ELF-1 (cell line): ENCODE results near the gene ST6GALNAC4.

Experiments
- DNase-seq: peaks from one replicate; pipeline ENCODE4 v3.0.0-alpha.2; 2016; ENCODE audit warnings: low read depth, low spot score

Gene ST6GALNAC4

GRCh38 chr9:127915325-127915752 lies 1.5 kb downstream of the ST6GALNAC4 start:
- no peak for DNase-seq

DNA sequence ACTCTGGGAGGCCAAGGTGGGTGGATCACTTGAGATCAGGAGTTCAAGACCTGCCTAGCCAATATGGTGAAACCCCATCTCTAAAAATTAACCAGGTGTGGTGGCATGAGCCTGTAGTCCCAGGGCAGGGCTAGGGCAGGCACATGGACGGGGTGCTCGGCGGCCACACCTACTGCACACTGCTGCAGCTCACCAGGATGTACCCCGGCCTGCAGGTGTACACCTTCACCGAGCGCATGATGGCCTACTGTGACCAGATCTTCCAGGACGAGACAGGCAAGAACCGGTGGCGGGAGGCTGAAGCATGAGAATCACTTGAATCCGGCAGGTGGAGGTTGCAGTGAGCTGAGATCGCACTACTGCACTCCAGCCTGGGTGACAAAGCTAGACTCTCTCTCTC lies 3.2 kb downstream of the ST6GALNAC4 start:
- no peak for DNase-seq

DNA sequence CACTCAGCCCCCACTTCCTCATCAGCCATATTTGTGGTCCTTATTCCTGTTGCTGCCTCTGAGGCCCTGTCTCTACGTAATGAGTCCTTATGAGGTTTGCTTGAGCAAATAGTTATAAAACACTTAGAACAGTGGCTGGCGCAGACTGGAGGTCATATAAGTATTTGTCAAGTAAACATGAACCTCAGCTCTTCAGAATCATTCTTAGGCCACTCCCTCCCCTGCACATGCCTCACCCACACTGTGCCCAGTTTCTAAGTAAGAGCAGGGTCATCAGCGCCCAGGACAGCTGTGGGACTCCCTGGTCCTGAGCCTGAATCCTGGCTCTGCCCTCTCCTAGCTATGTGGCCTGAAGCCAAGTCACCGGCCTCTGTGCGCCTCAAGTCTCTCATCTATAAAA lies 4.0 kb downstream of the ST6GALNAC4 start:
- no peak for DNase-seq

DNA sequence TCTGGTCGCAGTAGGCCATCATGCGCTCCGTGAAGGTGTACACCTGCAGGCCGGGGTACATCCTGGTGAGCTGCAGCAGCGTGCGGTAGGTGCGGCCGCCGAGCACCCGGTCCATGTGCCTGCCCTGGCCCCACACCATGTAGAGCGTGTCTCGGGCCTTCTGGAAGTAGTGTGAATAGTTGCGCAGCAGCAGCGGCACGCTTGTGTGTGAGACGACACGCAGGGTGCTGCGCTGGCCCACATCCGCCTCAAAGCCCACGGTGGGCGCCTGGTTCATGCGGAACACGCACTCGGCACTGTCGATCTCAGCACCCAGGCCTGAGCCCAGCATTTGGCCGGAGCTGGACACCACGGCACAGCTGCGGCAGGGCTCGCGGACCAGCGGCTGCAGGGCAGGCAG lies 4.5 kb downstream of the ST6GALNAC4 start:
- DNase-seq = no peak

GRCh38 chr9:127910613-127911205 lies 6.1 kb downstream of the ST6GALNAC4 start:
- DNase-seq = no peak

DNA sequence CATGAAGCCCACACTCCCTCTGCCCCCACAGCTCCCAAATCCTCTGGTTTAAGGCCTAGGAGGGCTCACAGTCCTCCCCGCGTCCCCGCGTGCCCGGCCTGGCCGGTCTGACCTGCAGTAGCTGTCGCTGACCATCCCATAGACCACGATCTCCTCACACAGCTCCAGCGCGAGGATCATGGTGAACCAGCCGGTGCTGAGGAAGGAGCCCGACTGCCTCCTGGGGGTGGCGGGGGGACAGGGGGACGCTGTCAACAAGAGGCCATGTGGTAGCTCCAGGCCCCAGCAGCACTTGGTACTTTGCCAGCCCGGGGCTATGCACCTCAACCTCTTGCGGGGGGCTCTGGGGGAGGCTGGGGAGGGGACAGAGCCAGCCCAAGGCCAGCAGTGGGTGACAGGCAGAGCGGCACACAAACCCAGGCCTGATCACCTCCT lies 7.0 kb downstream of the ST6GALNAC4 start:
- no peak for DNase-seq

GRCh38 chr9:127908660-127908926 lies 8.2 kb downstream of the ST6GALNAC4 start:
- no peak for DNase-seq

DNA sequence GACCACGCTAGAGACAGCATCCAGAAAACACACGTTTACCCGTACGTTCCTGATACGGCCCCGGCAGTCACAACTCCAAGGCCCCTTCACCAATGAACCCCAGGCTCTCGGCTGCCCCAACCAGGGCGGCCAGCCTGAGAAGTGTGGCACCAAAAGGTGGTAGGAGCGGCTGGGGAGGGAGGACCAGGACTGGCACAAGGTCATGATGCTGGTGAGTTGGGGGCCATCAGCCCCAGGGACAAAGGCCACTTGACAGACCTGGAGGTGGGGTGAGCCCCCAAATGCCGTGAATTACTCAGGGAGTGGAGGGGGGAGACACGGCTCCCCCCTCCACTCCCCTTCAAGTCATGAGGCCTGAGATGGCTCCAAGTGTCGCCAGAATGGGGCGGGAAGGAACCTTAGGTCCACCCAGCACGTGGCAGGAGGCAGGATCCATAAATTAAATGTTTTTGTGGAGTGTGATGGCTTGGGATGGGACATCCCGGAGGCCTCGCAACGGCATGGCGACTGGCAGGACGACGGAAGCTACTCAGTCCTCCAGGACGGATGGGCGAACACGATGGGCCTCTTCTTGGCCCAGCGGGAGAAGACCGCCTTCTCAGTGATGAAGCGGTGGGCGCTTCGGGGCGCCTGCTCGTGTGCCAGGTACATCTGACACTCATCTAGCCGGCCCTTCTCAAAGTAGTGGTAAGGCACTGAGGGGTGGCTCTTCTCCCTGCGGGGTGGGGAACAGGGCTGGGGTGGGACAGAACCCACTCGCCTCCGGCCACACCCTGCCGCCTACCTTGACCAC lies 8.8 kb downstream of the ST6GALNAC4 start:
- no peak for DNase-seq

GRCh38 chr9:127905788-127906191 lies 11.1 kb downstream of the ST6GALNAC4 start:
- DNase-seq = no peak

- DNase-seq = no peak
Measured at GRCh38 chr9:127905004-127905728, 11.7 kb downstream of the ST6GALNAC4 start.

GRCh38 chr9:127904561-127905003 lies 12.3 kb downstream of the ST6GALNAC4 start:
- DNase-seq = peak; percentile 56

DNA sequence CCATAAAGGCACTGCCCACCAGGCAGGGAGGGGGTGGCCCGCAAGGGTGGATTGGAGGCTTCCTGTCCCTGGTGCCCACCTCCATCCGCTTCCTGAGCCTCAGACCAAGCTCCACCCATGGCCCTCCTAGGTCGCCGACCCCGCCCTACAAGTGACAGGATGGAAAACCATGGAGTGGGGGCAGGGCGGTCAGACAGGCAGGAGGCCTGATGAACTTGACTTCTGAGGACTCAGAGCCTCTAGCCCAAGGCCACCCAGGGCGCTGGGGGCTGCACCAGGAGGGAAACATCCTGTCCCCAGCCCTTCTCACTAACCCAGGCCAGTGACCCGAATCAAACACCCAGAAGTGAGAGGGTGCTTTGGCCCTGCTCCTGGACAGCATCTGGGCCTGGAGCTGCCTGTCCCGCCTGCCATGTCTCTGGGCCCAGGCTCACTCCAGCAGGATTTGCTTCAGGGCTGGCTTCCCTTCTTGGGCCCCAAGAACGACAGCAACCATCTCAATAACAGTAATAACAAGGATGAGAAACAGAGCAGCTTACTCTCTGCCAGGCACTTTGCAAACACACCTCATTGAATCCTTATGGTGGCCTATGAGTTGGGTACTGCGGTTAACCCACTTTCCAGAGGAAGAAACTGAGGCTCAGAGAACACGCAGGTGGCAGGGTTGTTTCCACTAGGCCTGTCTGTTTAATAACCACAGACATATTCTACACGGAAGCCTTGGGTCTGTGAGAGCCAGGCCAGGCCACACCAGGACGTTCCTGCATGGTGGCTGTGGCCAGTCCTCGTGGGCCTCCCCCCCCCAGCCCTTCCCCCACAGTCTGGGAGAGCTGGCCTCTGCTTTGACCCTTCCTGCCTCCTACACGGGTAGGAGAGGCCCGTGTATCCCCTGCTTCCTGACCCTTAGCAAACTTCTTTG lies 13.0 kb downstream of the ST6GALNAC4 start:
- DNase-seq = peak; percentile 72

DNA sequence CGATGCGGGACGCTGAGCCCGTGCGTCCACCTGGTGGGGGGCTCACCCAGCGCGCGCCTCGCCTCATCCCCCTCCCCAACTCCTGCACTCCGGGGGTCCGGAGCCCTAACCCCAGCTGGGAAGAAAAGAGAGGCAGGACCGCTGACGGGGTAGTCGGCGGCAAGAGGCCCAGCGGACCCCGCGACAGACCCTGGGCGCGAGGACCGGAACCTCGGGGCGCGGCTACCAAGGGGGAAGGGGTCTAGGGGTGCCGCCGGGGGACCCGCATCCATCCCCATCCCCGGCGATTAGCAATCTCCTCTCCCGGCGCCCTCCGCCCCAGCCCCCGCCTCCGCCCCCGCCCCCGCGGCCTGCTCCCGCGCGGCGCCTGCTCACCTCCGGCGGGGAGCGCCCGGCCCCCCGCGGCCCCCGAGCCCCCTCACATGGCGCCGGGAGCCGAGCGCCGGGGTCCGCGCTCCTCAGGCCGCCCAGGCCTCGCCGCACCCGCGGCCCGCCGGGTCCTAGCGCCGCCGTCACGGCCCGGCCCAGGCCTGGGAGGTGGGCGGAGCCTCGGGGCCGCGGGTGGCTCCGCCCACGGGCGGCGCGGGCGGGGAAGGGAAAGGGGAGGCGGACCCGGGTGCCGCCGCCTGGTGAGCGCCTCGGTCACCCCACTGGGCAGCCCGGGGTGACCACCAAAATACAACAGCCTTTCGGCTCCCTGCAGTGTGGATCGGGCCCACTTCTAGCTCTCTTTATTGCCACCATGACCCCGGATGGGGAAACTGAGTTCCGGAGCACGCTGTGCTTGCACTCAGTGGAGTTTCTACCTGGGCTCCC lies 17.5 kb downstream of the ST6GALNAC4 start, which contains the start of gene ST6GALNAC6:
Gene ST6GALNAC6 (minus strand): TSS at position 476 of the 816 bp plus-strand sequence. CDS start 1,622 bp downstream, outside the sequence.
- DNase-seq = no peak

DNA sequence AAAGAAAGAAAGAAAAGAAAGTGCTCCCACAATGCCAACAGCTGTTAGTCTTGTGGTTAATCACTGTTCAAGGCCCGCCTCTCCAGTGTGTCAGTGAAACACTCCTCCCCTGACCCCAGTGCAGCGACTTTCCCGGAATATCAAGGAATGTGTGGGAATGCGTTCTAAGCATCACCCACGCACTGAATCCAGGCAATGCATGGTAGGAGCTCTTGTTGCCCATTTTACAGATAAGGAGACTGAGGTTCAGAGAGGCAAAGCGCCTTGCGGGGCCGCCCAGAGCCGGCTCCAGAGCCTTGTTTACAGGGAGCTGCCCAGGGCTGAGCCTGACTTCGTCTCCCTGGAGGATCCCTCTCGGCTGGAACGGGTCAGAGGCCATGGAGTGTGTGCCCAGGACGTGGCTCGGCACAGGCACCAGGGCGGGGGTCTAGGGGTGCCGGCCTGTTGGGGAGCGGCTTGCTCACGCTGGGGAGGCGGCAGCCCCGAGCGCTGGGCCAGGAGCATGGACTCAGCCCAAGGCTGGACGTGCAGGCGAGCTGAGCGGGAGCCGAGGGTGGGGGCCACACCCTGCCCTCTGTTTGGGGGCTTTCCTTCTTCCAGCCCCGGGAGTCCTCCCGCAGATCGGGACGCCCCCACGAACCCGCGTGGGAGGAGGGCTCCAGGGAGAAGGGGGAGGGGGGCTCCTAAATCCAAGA lies 18.3 kb downstream of the ST6GALNAC4 start:
- no peak for DNase-seq

DNA sequence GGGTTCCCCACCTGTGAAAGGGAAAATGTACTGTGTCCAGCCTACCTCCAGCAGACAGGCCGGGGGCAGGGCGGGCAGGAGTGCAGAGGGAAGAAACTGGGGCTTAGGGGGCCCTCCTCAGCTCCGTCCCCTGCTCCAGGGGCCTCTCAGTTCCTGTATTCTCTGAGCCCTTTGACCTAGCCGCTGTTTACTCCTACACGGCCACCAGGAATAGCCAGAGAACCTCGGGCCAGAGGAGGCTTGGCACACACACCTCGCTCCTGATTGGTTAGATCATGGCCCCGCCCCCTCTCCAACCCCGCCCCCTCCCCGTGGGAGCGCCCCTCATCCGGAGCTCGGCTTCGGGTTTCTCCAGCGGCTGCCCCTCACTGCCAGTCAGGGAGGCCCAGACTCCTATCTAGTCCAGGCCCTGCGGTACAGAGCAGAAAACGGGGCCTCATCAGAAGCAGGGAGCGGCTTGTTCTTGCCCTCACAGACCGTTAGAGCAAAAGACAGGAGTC lies 19.6 kb downstream of the ST6GALNAC4 start:
- DNase-seq = peak; percentile 76

GRCh38 chr9:127896395-127897192 lies 20.2 kb downstream of the ST6GALNAC4 start:
- DNase-seq = no peak

GRCh38 chr9:127895811-127896210 lies 21.0 kb downstream of the ST6GALNAC4 start:
- no peak for DNase-seq

GRCh38 chr9:127893392-127893791 lies 23.4 kb downstream of the ST6GALNAC4 start:
- no peak for DNase-seq

GRCh38 chr9:127892831-127893230 lies 24.0 kb downstream of the ST6GALNAC4 start:
- no peak for DNase-seq
